Esophagus muscularis mucosa (tissue), 4 donors: ENCODE data around the gene GPR6.

Experiments used
- EP300 ChIP-seq: sonication (generic); formaldehyde crosslinking; IDR thresholded peaks from one replicate; pipeline ENCODE4 v1.6.1; 2017; ENCODE audit warnings: antibody characterized with exemption
- POLR2A ChIP-seq: fragments of 450-650 bp; IDR thresholded peaks from one replicate; pipeline ENCODE4 v1.6.1; 2017; ENCODE audit warnings: antibody characterized with exemption, moderate library complexity, mild to moderate bottlenecking, low read depth
- POLR2AphosphoS5 ChIP-seq, 2 donors: sonication (generic); formaldehyde crosslinking; IDR thresholded peaks; one replicate each; pipeline ENCODE4 v1.6.1; 2017; ENCODE audit warnings: antibody characterized with exemption in 2 of 2
- TF ChIP-seq, protein P1 (sequence below), 3 experiments: fragments of 200-600 bp in 2 of 3; fragments of 450-650 bp in 1 of 3; sonication (generic) in 2 of 3; IDR thresholded peaks; one replicate each; pipeline ENCODE4 v1.5.1; 2017 to 2019; ENCODE audit warnings: antibody characterized with exemption in 3 of 3, mild to moderate bottlenecking in 2 of 3, moderate library complexity in 1 of 3

DNA sequence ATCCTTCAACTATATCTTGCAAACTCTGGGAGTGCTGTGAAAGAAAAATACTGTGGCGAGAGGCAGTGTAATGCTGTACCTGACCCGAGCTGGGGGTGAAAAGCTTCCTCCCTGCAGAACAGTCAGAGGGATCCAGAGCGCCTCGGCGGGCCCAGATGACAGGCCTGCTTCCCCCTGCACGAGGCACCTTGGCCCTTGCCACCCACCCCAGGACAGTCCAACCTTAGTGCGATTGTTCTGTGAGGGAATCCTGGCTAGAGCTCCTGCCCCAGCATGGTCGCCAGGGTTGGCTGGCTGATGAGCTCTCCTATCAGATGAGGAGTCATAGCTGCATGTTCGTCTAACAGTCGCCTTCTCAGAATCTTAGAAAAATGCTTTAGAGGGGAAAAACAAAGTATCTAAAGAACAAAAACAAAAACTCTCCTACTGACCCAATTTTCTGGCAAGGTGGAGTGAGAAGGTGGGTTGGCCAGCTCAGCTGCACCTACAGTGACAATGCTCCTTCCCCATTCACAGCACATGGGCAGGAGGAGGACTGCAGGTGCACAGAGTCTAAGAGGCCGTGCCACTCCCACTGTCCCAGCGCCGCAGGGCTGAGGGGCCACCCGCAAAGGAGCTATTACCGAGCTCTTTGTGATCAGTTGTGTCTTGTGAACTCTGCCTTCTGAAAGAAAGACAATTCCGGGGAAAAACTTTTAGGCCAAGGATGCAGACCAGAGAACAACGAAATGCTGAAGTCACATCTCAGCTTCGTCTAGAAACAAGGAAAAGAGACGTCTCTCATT lies 28.6 kb upstream of the GPR6 start:
- TF ChIP-seq, protein P1, sequence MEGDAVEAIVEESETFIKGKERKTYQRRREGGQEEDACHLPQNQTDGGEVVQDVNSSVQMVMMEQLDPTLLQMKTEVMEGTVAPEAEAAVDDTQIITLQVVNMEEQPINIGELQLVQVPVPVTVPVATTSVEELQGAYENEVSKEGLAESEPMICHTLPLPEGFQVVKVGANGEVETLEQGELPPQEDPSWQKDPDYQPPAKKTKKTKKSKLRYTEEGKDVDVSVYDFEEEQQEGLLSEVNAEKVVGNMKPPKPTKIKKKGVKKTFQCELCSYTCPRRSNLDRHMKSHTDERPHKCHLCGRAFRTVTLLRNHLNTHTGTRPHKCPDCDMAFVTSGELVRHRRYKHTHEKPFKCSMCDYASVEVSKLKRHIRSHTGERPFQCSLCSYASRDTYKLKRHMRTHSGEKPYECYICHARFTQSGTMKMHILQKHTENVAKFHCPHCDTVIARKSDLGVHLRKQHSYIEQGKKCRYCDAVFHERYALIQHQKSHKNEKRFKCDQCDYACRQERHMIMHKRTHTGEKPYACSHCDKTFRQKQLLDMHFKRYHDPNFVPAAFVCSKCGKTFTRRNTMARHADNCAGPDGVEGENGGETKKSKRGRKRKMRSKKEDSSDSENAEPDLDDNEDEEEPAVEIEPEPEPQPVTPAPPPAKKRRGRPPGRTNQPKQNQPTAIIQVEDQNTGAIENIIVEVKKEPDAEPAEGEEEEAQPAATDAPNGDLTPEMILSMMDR (IDR thresholded peaks at IDR 0.05) = no peak
- TF ChIP-seq POLR2AphosphoS5 (IDR thresholded peaks at IDR 0.05) (no peak), EP300 (no peak), POLR2A (no peak)
